OCI-LY3 (cell line): Measurements from ENCODE around the gene MAZ.

Experiments used
- H2AFZ ChIP-seq: fragments of 200-600, 300-600 bp; shearing (Covaris generic); 2 replicates; pipeline ENCODE4 v1.6.0; 2014; ENCODE audit warnings: antibody characterized with exemption, low read depth, low read length
- H3K27ac ChIP-seq: fragments of 200-600, 300-600 bp; sonication (generic); 2 replicates; pipeline ENCODE4 v1.5.1; 2014; ENCODE audit warnings: mild to moderate bottlenecking, low read length, moderate library complexity, mixed read lengths
- H3K27me3 ChIP-seq: fragments of 200-600, 300-600 bp; sonication (generic); 2 replicates; pipeline ENCODE4 v1.6.1; 2014; ENCODE audit warnings: low read depth, low read length, mixed read lengths
- H3K36me3 ChIP-seq: fragments of 200-600, 300-600 bp; sonication (generic); replicated peaks from 2 replicates; pipeline ENCODE3; 2014; ENCODE audit warnings: low read depth, low read length, mixed read lengths
- H3K4me1 ChIP-seq: fragments of 300-600, 200-600 bp; sonication (generic); 2 replicates; pipeline ENCODE4 v1.6.1; 2014; ENCODE audit warnings: low read length, mixed read lengths
- H3K4me2 ChIP-seq: fragments of 200-600, 300-600 bp; sonication (generic); 2 replicates; pipeline ENCODE4 v1.6.1; 2014; ENCODE audit warnings: low read length, mixed read lengths
- H3K4me3 ChIP-seq: fragments of 300-600, 200-600 bp; sonication (generic); 2 replicates; pipeline ENCODE4 v1.5.1; 2014; ENCODE audit warnings: antibody characterized with exemption, mild to moderate bottlenecking, low read length, moderate library complexity
- H3K79me2 ChIP-seq: fragments of 300-600, 200-600 bp; shearing (Covaris generic); 2 replicates; pipeline ENCODE4 v1.6.1; 2014; ENCODE audit warnings: mild to moderate bottlenecking, low read length, mixed read lengths
- H3K9ac ChIP-seq: fragments of 300-600, 200-600 bp; shearing (Covaris generic); 2 replicates; pipeline ENCODE4 v1.6.0; 2014; ENCODE audit warnings: mild to moderate bottlenecking, low read length, moderate library complexity
- H3K9me3 ChIP-seq: fragments of 200-600, 300-600 bp; shearing (Covaris generic); 2 replicates; pipeline ENCODE4 v1.6.1; 2014; ENCODE audit warnings: low read length, mixed read lengths; ENCODE audit not compliant: insufficient read depth
- H4K20me1 ChIP-seq: fragments of 200-600, 300-600 bp; sonication (generic); 2 replicates; pipeline ENCODE4 v1.6.1; 2016; ENCODE audit warnings: low read length, mixed read lengths; ENCODE audit not compliant: insufficient read depth
- CTCF ChIP-seq: fragments of 200-600, 300-600 bp; sonication (generic); IDR thresholded peaks from 2 replicates; pipeline ENCODE4 v1.5.1; 2014; ENCODE audit warnings: antibody characterized with exemption, low read length, low read depth
- EZH2phosphoT487 ChIP-seq: fragments of 200-600 bp; shearing (Covaris generic); IDR thresholded peaks from 2 replicates; pipeline ENCODE4 v1.6.1; 2018; ENCODE audit warnings: antibody characterized with exemption, mixed run types, low read depth

The MAZ gene

GRCh38 chr16:29860218-29860617 lies 53.9 kb downstream of the MAZ start:
- Histone ChIP-seq H3K27me3 (no peaks in the 10 kb centered on the region), H3K4me3 (no peak overlapping the region), H3K27ac (no peak overlapping the region), H3K79me2 (peaks cover 10% of the 10 kb centered on the region), H3K9me3 (no peaks in the 10 kb centered on the region), H3K9ac (no peak overlapping the region), H3K4me2 (no peak overlapping the region), H3K4me1 (peaks cover 9% of the 10 kb centered on the region), H4K20me1 (no peaks in the 10 kb centered on the region), H3K36me3 (peaks cover 3% of the 10 kb centered on the region), H2AFZ (no peak overlapping the region)
- TF ChIP-seq CTCF (no peak), EZH2phosphoT487 (no peak)
